ENCODE results near the gene LYPD3. TPM values are rescaled to one million over a fixed set of nuclear protein-coding genes. Genes with fewer than 3 reads are reported as not detected.

Gene LYPD3
- polyA plus RNA-seq, 1 donor (not counting 4 experiments of a cell fraction or from before 2014, with no cell fraction given): 163 TPM

- Histone ChIP-seq H3K4me1 (ENCODE audit: control insufficient read depth, extremely low read depth, insufficient read depth, low read length) (no peaks in the 10 kb centered on the region), H3K9me3 (ENCODE audit: control insufficient read depth, low read depth, low read length) (no peaks in the 10 kb centered on the region), H3K27me3 (ENCODE audit: control insufficient read depth, extremely low read depth, insufficient read depth, low read length) (no peaks in the 10 kb centered on the region), H3K27ac (ENCODE audit: control insufficient read depth, insufficient read depth, low read length) (no peak overlapping the region), H3K4me2 (ENCODE audit: control insufficient read depth, extremely low read depth, insufficient read depth, low read depth, low read length) (no peak overlapping the region), H3K9me1 (ENCODE audit: control insufficient read depth, extremely low read depth, insufficient read depth, low read length) (no peaks in the 10 kb centered on the region), H2AFZ (ENCODE audit: control insufficient read depth, low read length) (no peak overlapping the region), H3K36me3 (ENCODE audit: control insufficient read depth in 2 of 2, extremely low read depth in 1 of 2, insufficient read depth in 2 of 2, low read length in 2 of 2) (peaks cover 0 to 11% of the 10 kb centered on the region in 2 experiments), H3K4me3 (ENCODE audit: control insufficient read depth in 2 of 3, extremely low read depth in 1 of 3, insufficient read depth in 2 of 3, low read depth in 1 of 3, low read length in 3 of 3) (no peak overlapping the region), H3K79me2 (ENCODE audit: control insufficient read depth, insufficient read depth, low read length) (no peaks in the 10 kb centered on the region), H4K20me1 (ENCODE audit: control insufficient read depth, extremely low read depth, insufficient read depth, low read length) (no peaks in the 10 kb centered on the region), H3K9ac (ENCODE audit: control insufficient read depth, extremely low read depth, insufficient read depth, low read length) (no peak overlapping the region)
- no peak for TF ChIP-seq CTCF (optimal IDR thresholded peaks at IDR 0.05 in 1 of 3, IDR thresholded peaks at IDR 0.05 in 1 of 3, conservative IDR thresholded peaks at IDR 0.05 in 1 of 3; ENCODE audit: extremely low read depth in 1 of 3, insufficient read depth in 2 of 3, low read length in 3 of 3)
- no peak for TF ChIP-seq EZH2 (IDR thresholded peaks at IDR 0.05; ENCODE audit: low read length)
- dilution Hi-C loops (cut with MboI; ENCODE audit: extremely low pct_ligation_motif_present, low sequenced_read_pairs): no loop called here
- DNase-seq (ENCODE audit: low read depth, low spot score) (no peak), FAIRE-seq (no peak)
Observed at GRCh38 chr19:43486412-43486811, 21.0 kb upstream of the LYPD3 start.

- DNase-seq (ENCODE audit: low read depth, low spot score) (no peak), FAIRE-seq (no peak)
- H3K4me2 ChIP-seq (ENCODE audit: control insufficient read depth, extremely low read depth, insufficient read depth, low read depth, low read length): no peak overlapping the region
- H3K9me1 ChIP-seq (ENCODE audit: control insufficient read depth, extremely low read depth, insufficient read depth, low read length): no peaks in the 10 kb centered on the region
- dilution Hi-C loops (cut with MboI; ENCODE audit: extremely low pct_ligation_motif_present, low sequenced_read_pairs): no loop called here
- peaks cover under 1 to 12% of the 10 kb centered on the region in 2 experiments for H3K36me3 ChIP-seq (ENCODE audit: control insufficient read depth in 2 of 2, extremely low read depth in 1 of 2, insufficient read depth in 2 of 2, low read length in 2 of 2)
- no peaks in the 10 kb centered on the region for H4K20me1 ChIP-seq (ENCODE audit: control insufficient read depth, extremely low read depth, insufficient read depth, low read length)
- H3K4me1 ChIP-seq (ENCODE audit: control insufficient read depth, extremely low read depth, insufficient read depth, low read length): no peaks in the 10 kb centered on the region
- no peak overlapping the region for H3K9ac ChIP-seq (ENCODE audit: control insufficient read depth, extremely low read depth, insufficient read depth, low read length)
- no peaks in the 10 kb centered on the region for H3K79me2 ChIP-seq (ENCODE audit: control insufficient read depth, insufficient read depth, low read length)
- H3K9me3 ChIP-seq (ENCODE audit: control insufficient read depth, low read depth, low read length): no peaks in the 10 kb centered on the region
- TF ChIP-seq CTCF (optimal IDR thresholded peaks at IDR 0.05 in 1 of 3, IDR thresholded peaks at IDR 0.05 in 1 of 3, conservative IDR thresholded peaks at IDR 0.05 in 1 of 3; ENCODE audit: extremely low read depth in 1 of 3, insufficient read depth in 2 of 3, low read length in 3 of 3): no peak
- no peak for TF ChIP-seq EZH2 (IDR thresholded peaks at IDR 0.05; ENCODE audit: low read length)
- no peaks in the 10 kb centered on the region for H3K27me3 ChIP-seq (ENCODE audit: control insufficient read depth, extremely low read depth, insufficient read depth, low read length)
- H3K4me3 ChIP-seq (ENCODE audit: control insufficient read depth in 2 of 3, extremely low read depth in 1 of 3, insufficient read depth in 2 of 3, low read depth in 1 of 3, low read length in 3 of 3): no peak overlapping the region
- no peak overlapping the region for H3K27ac ChIP-seq (ENCODE audit: control insufficient read depth, insufficient read depth, low read length)
- H2AFZ ChIP-seq (ENCODE audit: control insufficient read depth, low read length): no peak overlapping the region
Observed at GRCh38 chr19:43485951-43486350, 20.5 kb upstream of the LYPD3 start.

Measured in keratinocyte (primary cell).